NCI-H345 treated with DMSO at 0.1 percent for 48 hours (cell line): ENCODE data around the gene INSYN2B.

Experiments
- DNase-seq: peaks from one replicate; lab custom pipeline; 2025; ENCODE audit not compliant: unreplicated experiment; lab: John Stamatoyannopoulos, UW

Gene INSYN2B

DNA sequence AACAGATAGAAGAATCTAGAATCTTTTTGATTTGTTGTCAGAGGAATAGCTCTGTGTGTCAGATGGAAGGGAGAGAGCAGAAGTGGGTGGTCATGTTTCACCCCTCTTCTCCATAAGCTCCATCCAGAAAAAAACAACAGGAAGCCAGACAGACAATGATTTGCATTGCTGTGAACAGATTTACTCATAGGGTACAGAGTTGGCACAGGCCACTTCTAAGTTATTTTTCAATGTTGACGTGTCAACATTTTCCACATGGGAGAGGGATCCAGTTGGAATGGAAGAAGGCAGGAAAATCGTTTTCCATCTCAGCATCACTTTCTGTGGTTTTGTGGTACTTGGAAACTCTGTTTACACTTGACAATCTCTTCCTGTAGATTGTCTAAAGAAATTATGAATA, 86.7 kb downstream of the INSYN2B start:
- no peak for DNase-seq

DNA sequence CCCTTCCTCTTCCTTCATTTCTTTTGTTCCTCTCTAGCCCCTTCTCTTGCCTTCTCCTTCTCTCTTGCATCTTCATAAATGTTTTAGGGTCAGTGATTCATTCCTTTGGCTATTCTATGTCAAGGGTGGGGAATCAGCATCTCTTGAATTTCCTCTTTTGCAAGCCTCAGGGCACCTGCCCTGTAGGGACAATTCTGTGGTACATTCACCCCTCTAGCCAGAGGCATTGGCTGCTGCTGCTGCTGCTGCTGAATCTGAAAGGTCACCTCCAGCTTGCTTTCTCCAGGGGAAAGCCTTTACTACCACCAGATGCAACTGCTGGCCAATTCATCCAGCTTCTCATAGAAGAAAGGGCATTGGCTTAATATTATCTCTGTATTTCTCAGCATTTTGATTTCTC, 87.3 kb downstream of the INSYN2B start:
- DNase-seq, result no peak

DNA sequence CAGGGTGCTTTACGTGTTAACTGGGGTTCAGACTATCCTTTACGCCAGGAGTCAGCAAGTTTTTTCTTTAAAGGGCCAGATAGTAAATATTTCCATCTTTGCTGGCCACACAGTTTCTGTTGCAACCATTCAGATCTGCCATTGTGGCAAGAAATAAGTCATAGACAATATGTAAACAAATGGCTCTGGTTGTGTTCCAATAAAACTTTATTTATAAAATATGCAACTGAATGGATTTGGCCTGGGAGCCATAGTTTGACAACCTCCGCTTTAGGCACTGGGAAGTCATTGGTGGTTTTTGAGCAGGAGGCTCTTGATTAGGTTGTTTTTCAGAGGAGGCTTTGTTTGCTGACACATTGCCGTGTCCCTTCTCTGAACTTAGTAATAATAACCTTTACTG, 90.7 kb downstream of the INSYN2B start:
- DNase-seq, result no peak

DNA sequence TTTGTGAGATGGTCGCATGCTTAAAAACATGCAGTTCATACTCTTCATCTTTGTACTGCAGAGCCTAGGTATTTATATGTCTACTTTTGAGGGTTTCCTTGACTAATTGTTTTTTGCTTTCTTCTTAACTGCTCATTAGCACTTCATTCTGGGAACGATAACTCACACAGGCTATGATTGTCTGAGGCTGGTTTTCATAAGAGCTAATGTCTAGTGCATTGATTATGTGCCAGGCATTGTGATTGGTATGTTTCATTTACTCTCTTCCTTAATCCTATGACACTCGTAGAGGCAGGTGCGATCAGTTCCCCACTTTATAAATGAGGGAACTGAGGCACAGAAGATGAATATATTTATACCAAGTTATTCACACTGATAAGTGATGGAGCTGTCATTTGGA, 93.6 kb downstream of the INSYN2B start:
- no peak for DNase-seq

DNA sequence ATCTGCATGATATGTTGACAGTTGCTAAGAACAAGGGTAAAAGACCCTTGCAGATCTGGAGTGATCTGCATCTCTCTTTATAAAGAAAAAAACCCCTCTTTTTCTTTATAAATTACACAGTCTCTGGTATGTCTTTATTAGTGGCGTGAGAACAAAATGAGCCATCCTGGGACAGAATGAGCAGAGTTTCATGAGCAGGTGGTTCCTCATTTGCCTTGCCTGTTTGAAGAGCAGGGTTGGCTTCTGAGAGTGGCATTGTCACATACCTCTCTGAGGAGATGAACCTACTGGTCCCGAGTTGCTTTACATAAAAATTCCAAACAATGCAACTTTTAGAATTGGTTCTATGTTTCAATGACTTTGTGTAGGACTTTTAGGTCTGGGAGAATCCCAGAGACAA, 94.3 kb downstream of the INSYN2B start:
- no peak for DNase-seq

DNA sequence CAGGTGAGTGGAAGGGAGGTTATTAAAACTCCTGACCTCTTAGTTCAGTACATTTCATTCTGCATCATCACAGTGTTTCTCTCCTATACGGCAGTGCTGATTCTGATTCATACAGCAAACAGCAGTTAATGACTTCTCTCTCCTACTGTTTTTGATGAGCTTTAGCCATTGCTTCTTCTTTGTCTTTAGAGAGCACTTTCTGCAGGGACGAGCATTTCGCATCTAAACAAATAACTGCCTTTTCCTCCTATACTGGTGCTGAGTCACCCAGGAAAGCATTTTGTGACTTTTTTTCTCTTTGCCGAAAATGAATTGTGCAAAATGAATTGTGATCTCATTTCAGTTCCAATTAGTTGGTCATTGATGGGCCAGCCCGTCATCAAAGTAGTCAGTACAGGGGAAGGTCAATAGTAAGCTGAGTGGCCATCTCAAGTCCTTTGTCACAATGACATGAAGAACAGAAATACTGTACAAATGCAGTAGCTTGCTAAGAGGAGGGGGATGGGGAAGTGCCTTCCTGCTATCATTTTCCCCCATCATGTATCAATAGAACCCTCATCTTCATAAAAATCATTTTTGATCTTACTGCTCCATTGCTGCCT, 98.5 kb downstream of the INSYN2B start:
- no peak for DNase-seq

DNA sequence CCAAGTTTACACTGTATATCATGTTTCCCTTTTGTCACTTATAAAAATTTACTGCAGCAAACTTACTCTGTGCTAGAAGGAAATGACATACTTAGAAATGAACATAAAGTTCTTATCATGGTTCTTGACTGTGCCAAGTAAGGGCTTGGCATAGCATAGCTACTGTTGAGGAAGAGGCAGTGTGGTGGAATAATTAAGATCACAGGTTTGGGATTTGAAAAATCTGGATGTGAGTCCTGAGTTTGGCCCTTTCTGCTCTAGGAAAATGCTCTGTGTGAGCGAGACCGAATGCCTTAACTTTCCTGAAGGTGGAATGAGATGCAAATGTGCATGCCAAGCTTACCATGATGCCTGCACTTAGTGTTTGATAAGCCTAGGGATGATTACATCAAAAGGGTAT, 99.5 kb downstream of the INSYN2B start:
- DNase-seq, result no peak

DNA sequence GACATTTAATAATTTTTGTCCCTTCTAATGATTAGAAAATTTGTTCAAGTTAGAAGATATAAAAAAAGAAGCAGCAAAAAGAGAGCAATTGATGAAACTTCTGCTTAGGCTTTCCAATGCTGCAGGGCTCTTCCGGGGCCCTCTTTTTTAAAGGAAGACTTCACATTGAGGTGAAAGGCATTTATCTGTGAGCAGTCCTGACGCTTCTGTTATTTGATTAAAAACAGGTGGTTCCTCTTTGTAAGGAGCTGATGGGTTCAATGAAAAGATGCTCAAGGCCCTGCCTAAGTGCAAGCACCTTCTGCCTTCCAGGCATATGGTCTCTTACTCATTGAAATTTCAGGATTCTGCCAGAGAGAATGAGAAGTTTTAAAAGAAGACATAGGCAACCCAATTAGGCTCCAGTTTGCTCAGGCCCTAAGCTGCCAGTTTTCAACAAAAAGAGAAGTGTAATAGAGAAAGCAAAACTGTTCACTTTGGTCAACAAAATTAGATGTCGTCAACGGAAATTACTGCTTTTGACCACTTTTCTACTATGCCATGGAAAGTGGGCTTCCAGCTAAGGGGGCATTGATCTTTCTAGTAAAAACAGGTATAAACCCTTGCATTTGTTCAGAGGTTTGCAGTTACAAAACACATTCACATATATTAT, 100.2 kb downstream of the INSYN2B start:
- no peak for DNase-seq

DNA sequence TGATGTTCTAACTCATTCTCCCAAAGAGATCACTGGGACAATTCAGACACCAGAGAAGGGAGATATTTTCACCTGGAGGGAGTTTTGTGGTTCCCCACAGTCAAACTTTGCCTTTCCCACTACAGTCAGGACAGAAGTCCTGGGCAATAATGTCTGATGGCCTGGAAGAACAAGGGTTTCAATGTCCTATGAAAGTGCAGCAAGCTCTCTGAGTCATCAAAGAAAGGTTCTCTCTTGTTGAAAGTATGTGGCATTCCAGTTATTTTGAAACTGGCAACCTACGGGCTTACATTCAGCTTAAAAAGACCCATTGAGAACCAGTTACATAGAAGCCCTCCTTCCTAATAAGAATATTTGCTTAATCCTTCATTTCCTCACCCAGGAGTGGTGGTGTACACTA, 103.9 kb downstream of the INSYN2B start:
- no peak for DNase-seq

DNA sequence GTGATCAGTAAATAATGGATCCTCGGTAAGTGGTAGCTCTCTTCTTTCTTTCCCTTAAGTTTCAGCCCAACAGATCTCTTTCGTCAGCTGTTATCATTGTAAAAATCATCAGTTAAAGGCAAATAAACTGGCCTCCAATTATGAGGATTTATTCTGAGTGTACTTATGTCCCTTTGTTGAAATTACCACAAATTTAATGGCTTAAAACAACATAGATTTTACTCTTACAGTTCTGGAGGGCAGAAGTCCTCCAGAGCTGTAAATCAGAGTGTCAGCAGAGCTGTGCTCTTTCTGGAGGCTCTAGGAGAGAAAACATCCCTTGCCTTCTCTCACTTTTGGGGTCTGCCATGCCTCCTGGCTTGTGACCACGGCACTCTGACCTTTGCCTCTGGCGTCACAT, 104.6 kb downstream of the INSYN2B start:
- no peak for DNase-seq

DNA sequence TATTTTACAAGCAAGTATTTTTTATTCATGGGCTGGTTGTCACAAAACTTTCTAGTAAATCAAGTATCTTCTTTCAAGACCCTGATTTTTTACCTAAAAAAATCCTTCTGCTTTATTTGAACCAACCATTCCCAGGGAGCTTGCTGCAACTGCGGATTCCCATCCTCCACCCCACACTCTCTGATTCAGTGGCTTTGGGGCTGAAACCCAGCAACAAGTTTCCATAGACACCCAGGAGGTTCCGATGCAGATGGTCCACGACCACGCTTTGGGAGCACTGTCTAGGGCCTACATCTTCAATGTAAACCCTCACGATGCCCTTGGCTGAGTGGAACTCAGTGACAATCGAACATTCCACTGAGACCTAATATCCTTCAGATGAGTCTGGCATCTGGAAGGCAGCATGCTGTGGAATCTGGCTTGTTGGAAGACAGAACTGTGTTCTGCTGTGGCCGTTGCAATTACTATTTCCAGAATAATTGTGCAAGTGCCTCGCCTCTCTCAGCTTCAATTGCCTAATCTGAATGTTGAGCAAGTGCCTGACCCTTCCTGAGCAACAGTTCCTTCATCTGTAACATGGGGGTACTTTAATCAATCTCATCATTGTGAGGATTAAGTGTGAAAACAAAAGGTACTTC, 105.1 kb downstream of the INSYN2B start:
- DNase-seq, result no peak

DNA sequence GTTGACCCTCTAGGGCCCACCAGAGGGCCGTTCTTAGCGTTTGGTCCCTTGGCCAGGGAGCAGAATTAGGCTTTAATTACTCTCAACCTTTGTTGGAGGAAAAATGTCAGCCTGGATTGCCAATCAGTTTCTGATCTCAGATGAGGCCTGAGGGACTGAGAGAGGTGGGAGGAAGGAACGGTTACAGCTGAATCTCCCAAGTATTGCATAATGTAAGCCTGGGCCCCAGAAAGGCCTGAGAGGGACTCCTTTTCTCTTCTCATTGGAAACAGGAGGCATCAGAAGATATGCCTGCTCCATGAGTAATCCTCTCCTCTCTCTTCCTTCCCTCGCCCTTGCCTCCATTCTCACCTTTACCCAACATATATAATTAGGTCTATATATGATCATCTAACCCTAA, 105.7 kb downstream of the INSYN2B start:
- DNase-seq, result no peak

DNA sequence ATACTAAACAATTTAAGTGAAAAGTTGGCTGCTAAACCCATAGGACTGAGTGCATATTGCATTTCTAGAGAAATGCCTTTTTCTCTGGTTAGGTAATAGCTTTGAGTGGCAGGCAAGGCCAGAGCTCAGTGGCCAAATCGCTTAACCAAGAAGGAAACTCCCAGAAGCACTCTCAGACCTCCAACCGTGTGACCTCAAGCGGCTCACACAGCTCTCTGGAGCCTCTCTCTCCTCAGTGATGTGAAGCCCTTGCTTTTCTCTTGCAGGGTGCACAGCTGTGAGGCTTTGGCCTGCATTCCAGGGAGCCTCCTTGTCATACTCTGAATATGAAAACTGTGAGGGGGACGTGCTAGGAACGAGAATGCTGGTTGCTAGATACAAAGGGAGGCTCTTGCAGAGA, 106.7 kb downstream of the INSYN2B start:
- no peak for DNase-seq

DNA sequence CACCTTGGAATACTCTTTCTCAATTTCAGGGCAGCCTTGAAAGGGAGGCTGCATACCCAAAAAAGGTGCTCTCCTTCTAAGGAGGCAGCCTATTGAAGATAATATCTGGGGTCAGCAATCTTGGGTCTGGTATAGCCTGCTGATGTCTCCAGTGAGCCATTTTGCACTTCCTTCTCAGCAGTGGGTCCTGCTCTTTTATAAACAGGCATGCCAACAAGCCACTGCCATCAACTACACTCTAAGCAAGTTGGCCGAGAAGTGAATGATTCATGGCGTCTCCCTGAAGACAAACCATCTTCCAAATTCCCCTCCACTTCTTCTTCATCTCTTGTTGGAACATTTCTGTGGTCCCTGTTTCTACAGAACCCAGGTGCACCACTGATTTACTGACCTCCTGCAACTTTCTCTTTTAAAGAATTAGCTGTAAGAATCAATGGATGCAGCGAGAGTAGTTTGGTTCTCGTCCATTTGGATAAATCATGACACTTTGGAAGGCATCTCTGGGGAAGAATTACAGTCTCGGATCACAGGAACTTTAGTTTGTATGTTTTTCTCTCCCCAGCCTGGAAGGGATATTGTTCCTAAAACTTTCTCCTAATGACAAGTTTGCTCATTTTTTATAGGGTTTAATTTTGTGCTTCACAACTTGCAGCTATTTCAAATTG, 108.3 kb downstream of the INSYN2B start:
- DNase-seq, result no peak

DNA sequence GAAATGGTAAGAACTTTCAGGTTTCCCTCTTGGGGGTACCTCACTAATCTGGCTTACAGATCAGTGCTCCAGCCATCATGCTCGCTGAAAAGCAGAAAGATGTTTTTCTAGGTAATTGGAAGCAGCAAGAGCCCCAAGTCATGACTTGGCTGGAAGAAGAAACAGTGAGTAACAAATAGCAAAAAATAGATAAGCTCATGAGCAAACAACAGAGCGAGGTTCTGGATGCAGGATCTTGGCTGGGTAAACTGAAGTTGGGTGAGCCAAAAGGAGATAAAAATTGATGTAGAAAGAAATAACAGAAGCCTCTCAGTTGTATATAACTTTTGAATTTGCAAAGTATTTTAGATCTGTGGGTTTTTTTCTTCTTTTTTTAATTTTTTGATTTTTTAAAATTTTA, 110.1 kb downstream of the INSYN2B start:
- no peak for DNase-seq

DNA sequence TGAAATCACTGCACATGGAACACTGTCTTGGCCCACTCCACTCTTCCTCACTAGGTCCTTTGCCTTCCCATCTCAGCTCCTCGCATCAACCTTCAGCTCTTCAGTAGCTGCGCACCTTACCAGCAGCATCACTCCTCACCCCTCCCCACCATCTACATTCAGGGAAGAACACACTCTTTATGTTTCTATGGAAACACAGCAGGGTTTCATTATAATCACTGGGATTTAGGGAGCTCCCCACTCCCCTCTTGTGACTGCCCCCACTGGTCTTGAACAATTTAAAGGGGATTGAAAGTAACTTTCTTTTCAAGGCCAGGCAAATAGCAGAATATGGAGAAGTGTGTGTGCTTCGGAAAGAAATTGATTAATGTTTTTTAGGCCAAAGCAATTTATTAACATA, 111.2 kb downstream of the INSYN2B start:
- no peak for DNase-seq

DNA sequence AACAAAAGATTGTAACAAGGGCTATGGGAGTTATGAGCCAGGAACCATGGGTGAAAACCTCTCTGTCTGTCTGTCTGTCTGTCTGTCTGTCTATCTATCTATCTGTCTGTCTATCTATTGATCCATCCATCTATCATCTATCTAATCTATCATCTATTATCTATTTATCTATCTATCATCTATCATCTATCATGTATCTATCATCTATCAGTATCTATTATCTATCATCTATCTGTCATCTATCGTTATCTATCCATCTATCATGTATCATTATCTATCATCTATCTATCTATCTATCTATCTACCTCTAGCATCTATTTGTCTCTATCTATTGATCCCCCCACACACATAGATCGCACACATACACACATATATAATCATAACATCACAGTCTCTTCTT, 112.9 kb downstream of the INSYN2B start:
- DNase-seq, result no peak

DNA sequence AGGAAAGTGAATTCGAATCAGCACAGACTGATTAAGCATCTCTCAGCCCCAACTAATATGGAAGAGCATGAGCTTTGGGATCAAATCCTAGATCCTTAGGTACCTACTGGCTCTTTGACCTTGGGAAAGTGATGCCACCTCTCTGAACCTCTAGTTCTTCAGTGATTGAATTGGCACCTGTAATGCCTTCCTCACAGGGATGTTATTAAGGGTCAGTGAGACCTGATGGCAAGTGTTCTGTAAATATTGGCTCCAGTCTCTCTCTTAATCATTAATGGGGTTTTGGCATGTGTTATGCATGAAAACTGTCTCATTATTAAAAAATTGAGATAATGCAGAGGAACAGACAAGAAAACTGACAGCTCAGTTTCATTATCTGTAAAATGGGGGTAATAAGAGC, 115.8 kb downstream of the INSYN2B start:
- DNase-seq, result no peak

DNA sequence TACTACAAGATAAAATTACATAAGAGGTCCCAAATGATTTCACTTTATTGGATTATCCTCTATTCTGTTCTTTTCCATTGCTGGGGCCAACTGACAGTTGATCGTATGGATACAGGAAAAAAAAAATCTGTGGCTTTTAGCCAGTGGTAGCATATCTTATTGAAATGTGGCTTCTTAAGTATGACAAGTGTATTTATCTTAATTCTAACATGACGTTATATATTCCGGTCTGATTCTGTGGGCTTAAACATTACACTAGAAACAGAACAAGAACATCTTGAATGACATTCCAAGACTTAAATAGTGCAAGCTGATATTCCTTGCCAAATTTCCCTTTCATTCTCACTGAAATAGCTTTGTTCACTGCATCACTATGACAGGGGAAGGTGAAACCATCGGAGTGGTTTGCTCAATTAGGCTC, 117.9 kb downstream of the INSYN2B start:
- no peak for DNase-seq

DNA sequence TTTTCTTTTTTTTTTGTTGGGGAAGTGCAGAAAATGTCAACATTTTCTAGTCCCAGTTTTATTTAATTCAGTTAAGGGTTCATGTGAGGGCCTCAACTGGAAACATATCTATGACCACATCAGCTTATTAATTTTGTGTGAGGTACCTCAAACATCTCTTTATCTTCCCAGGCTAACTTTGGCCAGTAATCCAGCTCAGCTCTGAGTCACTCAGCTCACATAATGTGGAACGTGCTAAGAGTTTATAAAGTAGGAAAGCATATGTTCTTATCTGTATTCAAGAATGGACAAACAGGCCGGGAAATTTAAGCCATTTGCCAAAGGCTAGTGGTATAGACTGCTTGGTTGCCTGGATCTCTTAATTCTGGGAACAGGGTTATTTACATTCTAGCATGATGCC, 118.4 kb downstream of the INSYN2B start:
- DNase-seq, result no peak

DNA sequence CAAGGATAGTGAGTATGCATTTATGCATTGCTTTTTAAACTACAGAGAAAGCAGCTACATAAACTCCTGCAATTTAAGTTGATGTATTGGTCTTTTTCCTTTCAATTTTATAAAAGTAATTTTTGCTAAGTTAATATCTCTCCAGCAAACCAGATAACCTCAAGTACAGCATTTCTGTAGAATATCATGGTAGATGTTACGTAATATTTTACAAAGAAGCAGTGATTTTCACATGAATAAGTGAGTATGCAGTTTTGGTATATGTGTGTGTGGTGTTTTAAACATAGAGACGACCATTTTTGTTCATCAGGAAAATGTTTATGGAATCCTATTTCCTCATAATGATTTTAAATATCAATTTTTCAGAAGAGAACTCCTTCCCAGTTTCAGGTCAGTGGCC, 118.9 kb downstream of the INSYN2B start:
- no peak for DNase-seq

DNA sequence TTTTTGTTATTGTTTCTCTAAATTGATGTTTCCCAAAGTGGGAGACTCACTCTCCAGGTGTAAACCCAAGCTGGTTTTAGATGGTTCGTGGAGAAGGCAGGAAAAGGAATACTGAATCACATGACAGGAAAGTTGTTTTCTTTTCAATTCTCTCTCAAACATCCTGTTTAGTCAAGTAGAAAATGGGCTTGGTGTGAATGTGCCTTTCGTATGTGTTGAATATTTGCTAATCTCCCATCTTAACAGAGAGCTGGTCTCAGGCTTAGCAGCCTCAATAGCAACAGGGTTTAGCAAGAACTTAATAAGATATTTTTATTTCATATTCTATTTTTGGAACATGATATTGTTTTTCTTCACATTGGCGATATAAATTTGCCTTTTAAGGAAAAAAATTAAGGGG, 119.7 kb downstream of the INSYN2B start:
- no peak for DNase-seq
